ENCODE results near the gene FN3KRP.
A peak's percentile ranks its signal among the peaks of the same experiment; 100 is the strongest.
"Not testable (repeated sequence)": the region's sequence is repeated elsewhere in the genome, so short reads cannot be mapped to it uniquely, and the experiment has no call there.

FN3KRP gene

DNA sequence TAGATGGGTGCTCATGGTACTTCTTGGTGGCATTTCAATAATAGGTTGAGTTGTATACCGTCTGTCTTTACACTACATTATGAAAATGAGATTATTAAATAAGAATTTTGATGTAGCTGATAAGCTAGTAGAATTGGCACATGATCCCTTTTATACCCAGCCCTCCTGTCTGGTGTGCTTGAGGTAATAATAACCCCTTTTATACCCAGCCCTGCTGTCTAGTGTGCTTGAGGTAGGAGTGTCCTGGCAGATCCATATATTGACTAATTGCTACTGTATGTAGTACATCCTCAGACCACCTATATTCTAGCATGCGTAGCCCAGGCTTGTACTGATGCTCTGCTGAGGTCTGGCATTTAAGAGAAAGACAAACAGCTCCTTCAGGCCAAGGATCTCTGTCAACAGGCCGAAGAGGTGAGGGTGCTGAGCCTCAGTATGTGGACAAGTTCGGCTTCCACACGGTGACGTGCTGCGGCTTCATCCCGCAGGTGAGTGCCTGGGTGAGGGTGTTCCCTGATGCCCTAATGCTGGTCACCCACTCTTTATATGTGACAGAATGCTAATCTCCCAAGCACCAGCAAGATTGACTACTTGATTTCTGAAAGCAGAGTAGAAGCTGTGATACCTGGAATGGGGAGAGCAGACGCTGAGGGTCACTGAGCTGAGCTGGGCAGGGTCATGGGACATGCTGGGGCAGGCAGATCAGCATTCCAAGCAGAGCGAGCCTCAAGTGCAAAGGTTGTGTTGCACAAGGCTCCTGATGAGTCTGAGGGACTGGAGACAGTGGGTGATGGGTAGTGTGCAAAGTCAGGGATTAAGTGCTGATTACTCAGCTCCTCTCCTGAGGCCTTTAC, 24.6 kb downstream of the FN3KRP start:
- Histone ChIP-seq H3K9me3 (ENCODE audit: low read depth, low read length) (peaks cover 4% of the 10 kb centered on the region; the same call in 1 of the 2 replicates), H3K36me3 (ENCODE audit: insufficient read depth, low read length) (peaks cover 17% of the 10 kb centered on the region), H3K9ac (ENCODE audit: insufficient read length) (no peak overlapping the region), H3K27ac (no peak overlapping the region), H3K4me3 (no peak overlapping the region)
- no peak for DNase-seq (ENCODE audit: low read depth, low spot score)
- TF ChIP-seq FOXP2 (optimal IDR thresholded peaks at IDR 0.05; ENCODE audit: control extremely low read depth, extremely low read length, insufficient read depth): no peak
- no peak for TF ChIP-seq POLR2AphosphoS5 (IDR thresholded peaks at IDR 0.05; ENCODE audit: borderline replicate concordance, low read depth, low read length)
- TF ChIP-seq EZH2 (IDR thresholded peaks at IDR 0.05): no peak

DNA sequence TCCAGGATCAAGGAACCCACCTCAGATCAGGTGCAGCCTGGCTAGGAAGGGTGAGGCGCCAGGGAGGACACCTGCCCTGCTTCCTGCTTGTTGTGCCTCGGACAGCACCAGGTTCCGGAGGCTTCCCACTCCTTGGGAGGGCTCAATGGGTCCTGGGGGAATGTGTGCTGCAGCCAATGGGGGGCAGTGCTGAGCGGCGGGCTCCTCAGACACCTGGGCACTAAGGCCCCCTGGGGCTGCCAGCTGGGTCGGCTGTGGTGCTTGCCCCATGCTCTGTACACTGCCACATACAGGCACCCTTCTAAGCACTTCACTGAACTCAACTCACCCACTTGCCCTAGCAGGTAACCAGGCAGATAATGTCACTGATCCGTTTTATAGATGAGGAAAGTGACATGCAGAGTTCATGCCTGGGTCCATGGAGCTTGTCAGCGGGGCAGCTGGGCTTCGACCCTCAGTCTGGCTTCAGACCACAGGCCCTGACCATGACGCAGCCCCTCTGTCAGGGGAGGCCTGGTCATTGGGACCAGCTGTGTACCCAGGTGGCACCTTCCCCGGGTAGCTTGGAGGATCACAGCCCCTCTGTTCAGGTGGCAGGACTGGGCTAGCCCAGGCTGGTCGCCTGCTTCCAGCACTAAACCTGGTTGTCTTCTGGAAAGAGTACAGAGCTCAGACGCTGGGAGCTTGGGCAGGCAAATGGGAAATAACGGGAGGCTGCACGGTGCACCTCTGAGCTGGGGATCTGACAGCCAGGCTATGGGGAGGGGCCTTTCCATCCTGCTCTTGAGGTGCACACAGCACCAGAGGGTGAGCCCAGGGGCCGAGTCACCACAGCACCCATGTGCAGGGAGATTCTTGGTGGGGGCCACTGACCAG, 27.1 kb downstream of the FN3KRP start:
- Histone ChIP-seq H3K27ac (no peak overlapping the region), H3K36me3 (ENCODE audit: insufficient read depth, low read length) (peaks cover 17% of the 10 kb centered on the region), H3K9ac (ENCODE audit: insufficient read length) (no peak overlapping the region), H3K4me3 (no peak overlapping the region), H3K9me3 (ENCODE audit: low read depth, low read length) (peaks cover 4% of the 10 kb centered on the region; the same call in 1 of the 2 replicates)
- no peak for TF ChIP-seq EZH2 (IDR thresholded peaks at IDR 0.05)
- no peak for TF ChIP-seq FOXP2 (optimal IDR thresholded peaks at IDR 0.05; ENCODE audit: control extremely low read depth, extremely low read length, insufficient read depth)
- no peak for TF ChIP-seq POLR2AphosphoS5 (IDR thresholded peaks at IDR 0.05; ENCODE audit: borderline replicate concordance, low read depth, low read length)
- DNase-seq (ENCODE audit: low read depth, low spot score): no peak

GRCh38 chr17:82744736-82745135, 28.2 kb downstream of the FN3KRP start:
- not testable (repeated sequence) for DNase-seq (ENCODE audit: low read depth, low spot score); H3K27ac ChIP-seq; H3K9ac ChIP-seq (ENCODE audit: insufficient read length); H3K9me3 ChIP-seq (ENCODE audit: low read depth, low read length); H3K4me3 ChIP-seq
- peaks cover 17% of the 10 kb centered on the region for H3K36me3 ChIP-seq (ENCODE audit: insufficient read depth, low read length)

GRCh38 chr17:82745524-82745923, 29.0 kb downstream of the FN3KRP start:
- peaks cover 9% of the 10 kb centered on the region for H3K36me3 ChIP-seq (ENCODE audit: insufficient read depth, low read length)
- no peak overlapping the region for H3K27ac ChIP-seq
- H3K9ac ChIP-seq (ENCODE audit: insufficient read length): no peak overlapping the region
- H3K4me3 ChIP-seq: no peak overlapping the region
- peaks cover 2% of the 10 kb centered on the region; the same call in 1 of the 2 replicates for H3K9me3 ChIP-seq (ENCODE audit: low read depth, low read length)
- no peak for DNase-seq (ENCODE audit: low read depth, low spot score)
- TF ChIP-seq FOXP2 (optimal IDR thresholded peaks at IDR 0.05; ENCODE audit: control extremely low read depth, extremely low read length, insufficient read depth): no peak
- TF ChIP-seq POLR2AphosphoS5 (IDR thresholded peaks at IDR 0.05; ENCODE audit: borderline replicate concordance, low read depth, low read length): no peak
- no peak for TF ChIP-seq EZH2 (IDR thresholded peaks at IDR 0.05)

GRCh38 chr17:82748756-82749155, 32.2 kb downstream of the FN3KRP start:
- Histone ChIP-seq H3K27ac (no peak overlapping the region), H3K36me3 (ENCODE audit: insufficient read depth, low read length) (no peaks in the 10 kb centered on the region), H3K4me3 (no peak overlapping the region), H3K9me3 (ENCODE audit: low read depth, low read length) (no peaks in the 10 kb centered on the region), H3K9ac (ENCODE audit: insufficient read length) (no peak overlapping the region)
- TF ChIP-seq EZH2 (IDR thresholded peaks at IDR 0.05): no peak
- no peak for TF ChIP-seq FOXP2 (optimal IDR thresholded peaks at IDR 0.05; ENCODE audit: control extremely low read depth, extremely low read length, insufficient read depth)
- TF ChIP-seq POLR2AphosphoS5 (IDR thresholded peaks at IDR 0.05; ENCODE audit: borderline replicate concordance, low read depth, low read length): no peak
- no peak for DNase-seq (ENCODE audit: low read depth, low spot score)

DNA sequence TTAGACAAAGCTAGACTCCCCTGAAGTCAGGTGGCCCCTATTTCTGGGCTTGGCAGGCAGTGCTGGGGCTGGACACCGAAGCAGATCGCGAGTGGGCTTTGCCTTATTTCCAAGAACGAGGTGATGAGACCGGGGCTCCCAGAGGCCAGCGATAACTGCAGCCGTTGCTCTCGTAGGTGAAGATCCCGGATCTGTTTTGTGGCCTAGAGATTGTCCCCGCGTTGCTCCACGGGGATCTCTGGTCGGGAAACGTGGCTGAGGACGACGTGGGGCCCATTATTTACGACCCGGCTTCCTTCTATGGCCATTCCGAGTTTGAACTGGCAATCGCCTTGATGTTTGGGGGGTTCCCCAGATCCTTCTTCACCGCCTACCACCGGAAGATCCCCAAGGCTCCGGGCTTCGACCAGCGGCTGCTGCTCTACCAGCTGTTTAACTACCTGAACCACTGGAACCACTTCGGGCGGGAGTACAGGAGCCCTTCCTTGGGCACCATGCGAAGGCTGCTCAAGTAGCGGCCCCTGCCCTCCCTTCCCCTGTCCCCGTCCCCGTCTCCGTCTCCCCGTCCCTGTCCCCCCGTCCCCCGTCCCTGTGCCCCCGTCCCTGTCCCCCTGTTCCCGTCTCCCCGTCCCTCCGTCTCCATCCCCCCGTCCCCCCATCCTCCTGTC, 33.9 kb downstream of the FN3KRP start:
- H3K4me3 ChIP-seq: no peak overlapping the region
- no peak overlapping the region for H3K9ac ChIP-seq (ENCODE audit: insufficient read length)
- H3K36me3 ChIP-seq (ENCODE audit: insufficient read depth, low read length): no peaks in the 10 kb centered on the region
- DNase-seq (ENCODE audit: low read depth, low spot score): no peak
- TF ChIP-seq EZH2 (IDR thresholded peaks at IDR 0.05) (no peak), POLR2AphosphoS5 (IDR thresholded peaks at IDR 0.05; ENCODE audit: borderline replicate concordance, low read depth, low read length) (no peak), FOXP2 (optimal IDR thresholded peaks at IDR 0.05; ENCODE audit: control extremely low read depth, extremely low read length, insufficient read depth) (no peak)
- no peaks in the 10 kb centered on the region for H3K9me3 ChIP-seq (ENCODE audit: low read depth, low read length)
- H3K27ac ChIP-seq: no peak overlapping the region

DNA sequence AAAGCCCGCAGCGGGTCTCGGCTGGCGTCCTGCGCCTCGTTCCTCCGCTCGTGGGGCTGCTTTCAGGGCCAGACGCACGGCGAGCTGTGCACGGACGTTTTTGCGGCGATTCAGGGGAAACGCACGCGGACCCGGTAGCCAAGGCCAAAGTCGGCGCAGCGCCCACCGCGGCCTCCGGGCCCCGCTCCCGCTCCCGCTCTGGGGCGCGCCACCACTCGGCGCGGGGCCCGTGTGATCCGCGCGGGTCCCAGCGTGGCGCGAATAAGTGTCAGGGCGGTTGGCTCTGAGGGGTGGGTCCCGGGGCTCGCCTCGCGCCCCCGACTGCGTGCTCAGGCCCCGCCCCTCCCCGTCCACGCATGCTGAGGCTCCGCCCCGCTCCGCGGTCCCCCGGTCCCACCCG, 34.7 kb downstream of the FN3KRP start:
- Histone ChIP-seq H3K27ac (peak overlapping the region; percentile 67; the same call in 1 of the 2 replicates), H3K9ac (ENCODE audit: insufficient read length) (no peak overlapping the region), H3K4me3 (no peak overlapping the region), H3K9me3 (ENCODE audit: low read depth, low read length) (no peaks in the 10 kb centered on the region), H3K36me3 (ENCODE audit: insufficient read depth, low read length) (peaks cover 2% of the 10 kb centered on the region; the same call in 1 of the 2 replicates)
- no peak for DNase-seq (ENCODE audit: low read depth, low spot score)
- TF ChIP-seq FOXP2 (optimal IDR thresholded peaks at IDR 0.05; ENCODE audit: control extremely low read depth, extremely low read length, insufficient read depth) (no peak), POLR2AphosphoS5 (IDR thresholded peaks at IDR 0.05; ENCODE audit: borderline replicate concordance, low read depth, low read length) (no peak), EZH2 (IDR thresholded peaks at IDR 0.05) (no peak)

Measured in SK-N-MC (cell line).